Caki2 (cell line): ENCODE data around the gene CERS5. TPM values are rescaled to one million over a fixed set of nuclear protein-coding genes. Genes with fewer than 3 reads are reported as not detected.

Experiments used
- DNase-seq: peaks from one replicate; pipeline ENCODE4 v3.0.0-alpha.2; 2015; ENCODE audit warnings: low read depth
- in situ Hi-C: cut with HindIII; loops from 2 replicates; pipeline ENCODE4 v1.10.0; 2016; ENCODE audit warnings: low sequenced_read_pairs, low pct_unique_long_range_greater_than_20kb, mixed read lengths
- total RNA-seq: library from RNA; depleted of rRNA; stranded (reverse); fragments of >200 nt; shearing (Covaris generic); gene quantifications from 2 replicates; pipeline ENCODE4 v1.2.3, GENCODE V29; 2014; ENCODE audit warnings: low replicate concordance

CERS5 gene
- total RNA-seq, 1 experiment from 2014 or later, result 47.1 TPM

DNA sequence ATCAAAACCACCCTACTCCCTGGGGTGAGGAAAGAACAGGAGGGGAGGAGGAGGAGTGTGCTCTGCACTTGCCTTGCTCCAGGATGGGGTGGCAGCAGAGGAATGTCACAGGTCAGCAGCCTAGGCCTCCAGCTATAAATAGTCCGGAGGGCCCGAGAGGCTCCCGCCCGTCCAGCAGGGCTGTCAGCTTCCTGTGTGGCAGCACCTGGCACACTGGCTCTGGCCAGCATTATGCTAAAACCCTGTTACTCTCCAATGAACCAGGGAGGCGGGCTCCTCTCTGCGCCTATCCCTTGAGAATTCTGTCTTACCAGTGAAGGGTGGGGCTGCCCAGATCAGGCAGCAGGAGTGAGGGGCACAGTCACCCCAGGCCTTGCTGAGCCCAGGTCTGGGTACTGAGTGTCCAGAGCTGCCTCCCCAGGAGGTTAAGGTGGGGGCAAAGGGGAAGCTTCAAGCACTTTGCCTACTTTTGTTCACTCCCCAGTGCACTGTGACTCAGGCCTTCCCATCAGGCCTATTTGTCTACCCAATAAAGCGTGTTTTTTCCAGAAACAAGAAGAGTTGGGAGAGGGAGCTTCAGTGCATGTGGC is 56.3 kb downstream of the CERS5 start:
- in situ Hi-C loops, result loop anchor here (10.0 kb wide), 1 partner anchor 174 kb away; the partner anchor contains the start of gene LIMA1
- DNase-seq, result peak; percentile 92

- peak; percentile 62 for DNase-seq
- in situ Hi-C loops, result loop anchor here (10.0 kb wide), 1 partner anchor 175 kb away; the partner anchor contains the start of gene LIMA1
Observed at GRCh38 chr12:50110127-50110761, 56.9 kb downstream of the CERS5 start.

- in situ Hi-C loops, result no loop called here
- DNase-seq, result no peak
Observed at GRCh38 chr12:50109319-50109718, 57.9 kb downstream of the CERS5 start.

DNA sequence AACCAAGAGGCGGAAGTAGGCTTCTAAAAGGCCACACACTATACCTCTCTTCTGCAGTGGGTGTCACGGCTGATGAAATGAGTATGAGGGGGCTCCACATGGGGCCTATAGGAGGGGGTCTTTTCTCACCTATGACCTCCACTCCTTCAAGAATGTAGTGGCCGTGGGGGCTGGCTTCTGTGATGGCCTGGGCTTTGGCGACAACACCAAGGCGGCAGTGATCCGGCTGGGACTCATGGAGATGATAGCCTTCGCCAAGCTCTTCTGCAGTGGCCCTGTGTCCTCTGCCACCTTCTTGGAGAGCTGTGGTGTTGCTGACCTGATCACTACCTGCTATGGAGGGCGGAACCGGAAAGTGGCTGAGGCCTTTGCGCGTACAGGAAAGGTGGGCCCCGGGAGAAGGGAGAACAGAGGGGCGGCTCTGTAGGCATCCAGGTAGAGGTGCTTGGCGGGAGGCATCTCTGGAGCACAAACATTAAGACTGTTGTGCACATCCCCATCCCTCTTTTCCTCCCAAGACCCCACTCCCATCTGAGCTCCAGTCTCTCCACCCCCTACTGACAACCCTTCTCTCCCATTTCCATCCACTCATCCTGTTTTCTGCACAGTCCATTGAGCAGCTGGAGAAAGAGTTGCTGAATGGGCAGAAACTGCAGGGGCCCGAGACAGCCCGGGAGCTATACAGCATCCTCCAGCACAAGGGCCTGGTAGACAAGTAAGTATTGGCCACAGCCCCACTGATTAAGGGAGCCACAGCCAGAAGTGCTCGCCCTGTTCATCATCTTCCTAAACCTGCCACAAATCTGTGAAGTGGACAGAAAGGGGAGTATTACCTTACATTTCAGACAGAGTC is 59.5 kb downstream of the CERS5 start:
- DNase-seq, result no peak
- in situ Hi-C loops, result no loop called here

DNA sequence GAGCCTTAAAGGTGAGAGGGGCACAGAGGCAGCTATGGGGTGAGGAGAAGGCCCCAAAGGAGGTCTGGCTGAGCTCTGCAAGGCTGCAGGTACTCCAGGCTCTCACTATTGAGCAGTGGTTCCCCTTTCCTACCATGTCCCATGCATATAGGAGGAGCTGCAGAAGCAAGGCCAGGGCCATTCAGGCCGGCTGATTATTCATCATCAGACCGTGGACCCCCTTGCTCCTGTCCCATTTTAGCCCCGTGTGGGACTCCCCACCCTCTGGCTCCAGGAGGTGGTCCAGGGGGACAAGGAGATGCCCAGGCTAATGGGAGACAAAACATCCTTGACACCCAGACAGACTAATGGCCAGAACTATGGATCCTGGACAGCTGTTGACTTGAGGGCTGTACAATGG is 60.3 kb downstream of the CERS5 start:
- DNase-seq, result no peak
- in situ Hi-C loops, result no loop called here

DNA sequence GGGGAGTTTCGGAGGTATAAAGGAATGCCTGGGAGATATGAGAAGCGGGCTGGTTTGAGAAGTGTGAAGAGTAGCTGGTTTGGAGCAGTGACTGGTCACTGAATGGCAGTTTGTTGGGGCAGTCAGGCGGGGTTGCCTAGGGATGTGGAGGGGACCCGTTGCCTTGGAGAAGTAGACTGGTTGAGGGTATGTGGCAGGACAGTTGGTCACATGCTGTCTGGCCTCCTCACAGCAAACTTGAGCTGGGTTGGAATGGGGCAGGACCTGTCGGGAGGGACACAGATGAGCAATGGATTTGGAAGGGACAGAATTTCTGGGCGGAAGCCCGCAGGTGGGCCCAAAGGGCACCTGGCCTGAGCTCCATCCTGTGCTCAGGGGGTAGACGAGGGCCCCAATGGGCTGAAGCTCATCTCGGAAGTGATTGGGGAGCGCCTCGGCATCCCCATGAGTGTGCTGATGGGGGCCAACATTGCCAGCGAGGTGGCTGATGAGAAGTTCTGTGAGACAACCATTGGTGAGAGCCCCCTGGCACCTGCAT is 61.2 kb downstream of the CERS5 start:
- in situ Hi-C loops, result no loop called here

DNA sequence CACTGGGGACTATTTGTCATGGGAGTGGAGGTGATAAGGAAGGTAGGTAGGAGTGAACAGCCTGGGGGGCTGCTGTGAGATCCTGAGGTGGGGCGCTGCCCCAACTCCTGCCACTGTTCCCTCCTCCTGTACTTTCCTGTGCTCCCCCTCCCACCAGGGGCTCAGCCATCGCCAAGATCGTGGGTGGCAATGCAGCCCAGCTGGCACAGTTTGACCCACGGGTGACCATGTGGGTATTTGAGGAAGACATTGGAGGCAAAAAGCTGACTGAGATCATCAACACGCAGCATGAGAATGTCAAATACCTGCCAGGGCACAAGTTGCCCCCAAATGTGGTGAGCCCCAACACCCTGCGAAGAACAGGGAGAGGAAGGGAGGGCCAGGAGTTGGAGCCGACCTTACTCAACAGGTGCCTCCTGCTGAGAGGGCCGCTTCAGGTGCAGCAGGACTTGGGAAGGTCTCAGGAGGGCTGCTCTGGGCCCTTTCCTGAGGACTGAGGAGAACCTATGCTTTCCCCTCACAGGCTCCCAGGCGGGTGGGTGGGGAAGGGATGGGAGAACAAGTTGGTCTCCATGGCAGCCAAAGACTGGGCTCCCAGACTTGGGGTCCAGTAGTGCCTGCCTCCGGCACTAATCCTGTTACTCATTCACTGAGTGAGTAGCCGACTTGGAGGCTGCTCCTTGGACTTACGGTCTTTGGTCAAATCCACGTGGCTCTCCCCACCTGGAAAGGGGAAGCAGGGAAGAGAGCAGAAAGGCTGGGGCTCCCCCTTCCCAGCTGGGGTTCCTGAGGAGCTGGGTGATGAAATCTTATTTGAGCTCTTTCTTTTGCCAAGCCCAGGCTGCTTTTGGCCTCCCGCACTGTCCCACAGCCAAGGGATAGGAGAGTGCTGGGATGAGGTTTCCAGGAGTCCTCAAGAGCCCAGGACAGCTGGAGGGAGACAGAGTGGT is 62.5 kb downstream of the CERS5 start:
- DNase-seq, result no peak
- in situ Hi-C loops, result no loop called here

More for the DNA sequence above, 61.2 kb downstream of the CERS5 start:
- DNase-seq, result no peak

DNA sequence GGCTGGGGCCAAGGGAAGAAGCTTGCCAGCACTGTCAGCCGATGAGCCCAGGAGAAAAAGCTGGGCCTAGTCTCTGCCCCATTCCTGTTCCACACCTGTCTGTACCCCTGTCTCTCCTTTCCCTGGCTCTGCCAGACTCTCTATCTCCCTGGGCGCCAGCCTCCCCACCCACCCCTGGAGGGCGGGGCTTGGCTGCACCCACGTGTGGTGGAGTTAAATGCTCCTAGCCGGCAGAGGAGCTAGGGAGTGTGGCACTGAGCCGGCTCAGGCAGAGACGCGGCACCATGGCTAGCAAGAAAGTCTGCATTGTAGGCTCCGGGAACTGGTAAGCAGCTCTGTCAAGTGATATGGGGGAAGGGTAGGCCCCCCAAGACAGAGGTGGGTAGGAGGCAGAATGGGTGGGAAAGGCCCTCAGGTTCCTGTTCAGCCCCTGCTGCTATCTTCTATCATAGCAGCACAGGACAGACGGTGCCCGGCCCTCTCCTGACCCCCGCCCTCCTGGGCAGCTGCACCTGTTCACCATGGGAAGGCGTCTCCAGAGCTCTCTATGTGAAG is 63.3 kb downstream of the CERS5 start, which contains the start of gene GPD1:
GPD1 (plus strand) TSS at position 242 of the 555 bp plus-strand sequence; CDS start at position 285, 43 bp downstream.
- no peak for DNase-seq
- in situ Hi-C loops, result no loop called here

DNA sequence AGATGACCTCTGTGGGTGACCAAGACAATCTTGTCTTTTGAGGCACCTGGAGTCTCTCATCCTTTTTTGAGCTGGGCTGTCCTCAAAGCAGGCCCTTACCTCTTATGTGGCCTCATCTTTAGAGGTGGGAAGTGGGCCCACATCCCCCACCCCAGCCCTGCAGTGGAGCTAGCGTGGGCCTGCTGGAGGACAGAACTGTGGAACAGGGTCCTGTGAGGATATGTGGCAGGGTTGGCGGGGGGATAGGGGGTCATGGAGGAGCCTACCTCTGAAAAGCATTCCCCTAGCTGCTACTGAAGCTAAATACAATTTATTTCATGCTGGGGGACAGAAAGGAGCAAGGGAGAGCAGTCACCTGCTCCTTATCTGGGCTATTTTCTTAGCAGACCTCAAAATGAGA is 63.8 kb downstream of the CERS5 start:
- DNase-seq, result no peak
- in situ Hi-C loops, result no loop called here

DNA sequence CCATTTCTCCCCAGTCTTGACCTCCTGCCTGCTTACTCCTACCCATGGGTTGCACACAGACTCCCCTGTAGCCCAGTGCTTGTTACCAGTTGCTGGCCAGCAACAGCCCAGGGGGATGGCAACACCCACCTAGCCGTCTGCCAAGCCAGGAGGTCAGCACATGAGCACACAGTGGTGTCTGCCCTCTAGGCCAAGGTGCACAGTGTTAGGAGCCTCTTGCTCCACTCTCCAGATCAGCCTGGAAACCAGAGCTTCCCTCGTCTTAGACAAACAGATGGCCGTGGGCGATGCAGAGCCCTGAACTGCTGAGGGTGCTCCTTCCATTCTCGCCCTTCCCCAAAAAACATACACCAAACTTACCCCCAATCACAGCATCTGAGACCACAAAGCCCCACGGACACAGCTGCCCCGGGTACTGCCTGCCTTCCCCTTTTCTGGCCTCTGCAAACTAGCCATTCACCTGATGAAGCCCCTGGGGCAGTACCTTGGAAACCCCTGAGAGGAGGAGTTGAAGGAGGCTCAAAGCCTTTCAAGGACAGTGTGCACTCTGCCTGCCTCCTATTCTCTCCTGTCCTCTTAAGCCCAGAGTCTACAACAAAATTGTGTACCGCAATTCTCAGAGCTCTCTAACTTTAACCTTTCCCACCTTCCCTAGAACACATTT is 64.4 kb downstream of the CERS5 start:
- in situ Hi-C loops, result no loop called here

GRCh38 chr12:50102131-50102531 is 65.0 kb downstream of the CERS5 start:
- in situ Hi-C loops, result no loop called here
- DNase-seq, result no peak

More for the DNA sequence above, 64.4 kb downstream of the CERS5 start:
- no peak for DNase-seq

GRCh38 chr12:50101663-50102062 is 65.5 kb downstream of the CERS5 start:
- peak; percentile 57 for DNase-seq
- in situ Hi-C loops, result no loop called here

DNA sequence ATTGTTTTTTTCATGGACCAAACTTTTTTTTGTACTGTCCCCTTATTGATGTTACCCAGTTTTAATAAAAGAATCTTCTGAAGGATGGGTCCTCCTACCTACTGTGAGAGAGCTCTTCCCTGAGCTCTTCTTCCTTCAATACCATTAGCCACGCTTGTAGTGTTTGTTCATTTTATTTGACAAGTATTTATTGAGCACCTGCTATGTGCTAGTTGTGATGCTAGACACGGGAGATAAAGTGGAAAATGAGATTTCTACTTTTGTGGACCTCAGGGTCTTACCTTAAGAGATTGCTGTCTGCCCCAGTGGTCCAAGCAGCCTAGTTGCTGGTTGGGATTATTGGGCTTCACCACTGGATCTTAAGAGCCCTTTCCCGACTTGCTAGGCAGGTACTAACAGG is 66.6 kb downstream of the CERS5 start:
- in situ Hi-C loops, result no loop called here
- DNase-seq, result no peak

GRCh38 chr12:50099302-50100008 is 67.7 kb downstream of the CERS5 start:
- in situ Hi-C loops, result no loop called here
- no peak for DNase-seq

DNA sequence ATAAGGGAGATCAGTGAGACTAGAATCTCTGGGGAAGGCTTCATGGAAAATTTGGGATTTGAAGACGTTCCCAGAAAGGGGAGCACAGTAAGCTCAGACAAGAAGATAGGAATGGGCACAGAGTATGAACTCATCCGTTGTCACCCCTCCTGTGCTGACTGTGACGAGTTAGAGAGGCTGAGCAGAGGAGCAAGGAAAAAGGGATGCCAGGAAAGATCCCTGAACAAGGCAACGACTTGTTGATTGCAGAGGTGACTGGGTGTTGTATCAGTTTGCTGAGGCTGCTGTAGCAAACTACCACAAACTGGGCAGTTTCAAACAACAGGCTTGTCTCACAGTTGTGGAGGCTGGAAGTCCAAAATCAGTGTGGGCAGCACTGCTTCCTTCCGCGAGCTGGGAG is 69.2 kb downstream of the CERS5 start:
- in situ Hi-C loops, result no loop called here
- no peak for DNase-seq

DNA sequence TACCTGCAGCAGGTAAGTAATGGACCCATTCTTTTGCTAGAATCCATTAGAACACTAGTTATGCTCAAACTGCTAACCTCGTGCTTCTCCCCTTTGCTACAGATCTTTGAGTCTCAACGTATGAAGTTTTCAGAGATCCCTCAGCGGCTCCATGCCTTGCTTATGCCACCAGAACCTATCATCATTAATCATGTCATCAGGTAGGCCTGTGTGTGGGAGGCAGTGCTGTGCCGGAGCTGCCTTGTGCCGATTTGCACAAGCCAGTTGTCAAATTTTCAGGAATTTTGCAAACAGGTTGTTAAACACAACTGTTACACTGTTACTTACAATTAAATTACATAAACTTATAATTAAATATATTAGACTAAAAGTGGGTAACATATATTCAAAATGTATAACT is 76.8 kb downstream of the CERS5 start:
- no peak for DNase-seq
- in situ Hi-C loops, result no loop called here
